ENCODE results near the gene OAS3. TPM values are rescaled to one million over a fixed set of nuclear protein-coding genes. Genes with fewer than 3 reads are reported as not detected.
A peak's percentile ranks its signal among the peaks of the same experiment; 100 is the strongest.

OAS3 gene
- total RNA-seq, 1 experiment from 2014 or later, result 29.5 TPM

DNA sequence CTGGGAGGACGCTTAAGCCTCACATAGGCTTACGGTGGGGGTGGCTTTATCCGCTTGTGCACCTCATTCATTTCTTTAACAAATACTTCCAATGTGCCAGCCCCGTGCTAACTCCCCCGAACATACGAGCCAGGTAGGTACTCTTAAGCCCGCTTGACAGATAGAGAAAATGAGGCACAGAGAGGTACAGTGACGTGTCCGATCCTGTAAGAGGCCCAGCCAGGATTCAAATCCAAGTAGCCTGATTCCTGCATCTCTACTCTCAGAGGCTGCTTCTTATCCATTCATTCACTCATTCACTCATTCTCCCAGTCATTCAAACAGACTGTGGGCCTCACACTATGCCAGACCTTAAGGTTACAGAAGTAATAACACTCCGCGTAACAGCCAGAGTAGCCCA, 477 bp downstream of the OAS3 start:
- ChIA-PET RAD21 (ENCODE audit: low non-redundant PET in 1 of 2, low total read pairs in 2 of 2, uncharacterized antibody in 2 of 2, unreplicated experiment in 2 of 2) (no interaction called here), POLR2A (no interaction called here), CTCF (interaction anchor here (0.9 to 1.5 kb wide), 2 partner anchors 38 to 55 kb away, joined by 4 read pairs; no protein-coding TSS in a partner anchor)
- TF ChIP-seq ELF1 (IDR thresholded peaks at IDR 0.05; ENCODE audit: borderline replicate concordance, low read depth) (no peak), FOSL1 (IDR thresholded peaks at IDR 0.05; ENCODE audit: low read depth) (no peak), TCF7L2 (IDR thresholded peaks at IDR 0.05; ENCODE audit: borderline replicate concordance, extremely low read depth, insufficient read depth, insufficient read length) (no peak)
- BruUV-seq (replicated peaks), result TSS peak; percentile 77
- Histone ChIP-seq H3K9me3 (ENCODE audit: control insufficient read depth in 1 of 2, insufficient read depth in 1 of 2, low read depth in 1 of 2, low read length in 2 of 2) (no peaks in the 10 kb centered on the region), H3K9ac (ENCODE audit: low read length) (peak overlapping the region; percentile 71), H3K27me3 (ENCODE audit: insufficient read depth, low read length) (no peaks in the 10 kb centered on the region), H3K4me3 (replicated peaks in 1 of 2; ENCODE audit: low read depth in 1 of 2, low read length in 2 of 2) (peak overlapping the region; percentile 67 to 68), H3K27ac (ENCODE audit: low read depth, low read length) (peak overlapping the region; percentile 68), H3K36me3 (ENCODE audit: control insufficient read depth in 1 of 2, insufficient read depth in 2 of 2, low read length in 2 of 2) (no peaks in the 10 kb centered on the region; a peak in 1 of 4 replicates), H3K79me2 (ENCODE audit: insufficient read depth, low read length) (no peaks in the 10 kb centered on the region; the same call in 1 of the 2 replicates), H3K9me2 (ENCODE audit: insufficient read depth) (no peaks in the 10 kb centered on the region), H3K4me1 (ENCODE audit: control insufficient read depth in 1 of 2, insufficient read depth in 2 of 2, low read length in 2 of 2) (peaks cover 5 to 22% of the 10 kb centered on the region in 2 experiments; a peak in 2 of 4 replicates), H4K20me1 (ENCODE audit: insufficient read depth) (no peaks in the 10 kb centered on the region), H3K4me2 (ENCODE audit: low read length) (peak overlapping the region; percentile 85), H2AFZ (ENCODE audit: low read depth, low read length, poor library complexity, severe bottlenecking) (peak overlapping the region; percentile 93)
- intact Hi-C loops (cut with micrococcal nuclease), result no loop called here
- ATAC-seq (peak; percentile 39; the same call in 1 of the 2 replicates), DNase-seq (ENCODE audit: low read depth, low spot score) (no peak)

DNA sequence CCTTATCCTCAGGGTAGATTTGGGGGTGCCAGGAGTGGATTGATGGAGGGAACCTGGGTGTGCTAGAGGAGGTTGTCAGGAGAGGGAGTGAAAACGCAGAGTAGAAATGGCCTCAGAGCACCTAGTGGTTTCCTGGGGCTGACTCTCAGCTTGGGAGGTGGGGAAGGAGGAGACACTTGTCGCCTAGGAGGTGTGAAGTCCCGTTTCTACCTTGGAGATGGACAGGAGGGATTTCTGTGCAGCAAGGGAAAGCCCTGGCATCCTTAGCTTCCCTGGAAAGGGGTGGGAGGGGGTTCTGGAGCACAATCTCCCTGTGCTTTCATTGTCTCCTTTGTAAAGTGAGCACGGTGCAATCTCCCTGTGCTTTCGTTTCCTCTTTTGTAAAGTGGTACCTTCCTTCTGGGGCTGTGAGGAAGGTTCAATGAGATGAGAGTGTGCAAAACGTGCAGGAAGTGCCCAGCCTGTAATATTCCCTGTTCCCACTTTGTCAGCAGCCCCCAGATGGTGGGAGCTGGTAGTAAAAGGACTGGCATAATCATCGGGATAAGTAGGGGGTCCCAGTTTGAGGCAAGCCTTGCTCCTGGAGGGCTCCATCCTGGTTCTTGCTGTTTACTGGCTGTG, 1.6 kb downstream of the OAS3 start:
- POLR2A ChIA-PET, result no interaction called here
- CTCF ChIA-PET, result no interaction called here

More for the DNA sequence above, 1.6 kb downstream of the OAS3 start:
- no TSS peak for BruUV-seq (replicated peaks)
- Histone ChIP-seq H3K27ac (ENCODE audit: low read depth, low read length) (no peak overlapping the region), H2AFZ (ENCODE audit: low read depth, low read length, poor library complexity, severe bottlenecking) (no peak overlapping the region), H3K4me2 (ENCODE audit: low read length) (peak overlapping the region; percentile 85), H4K20me1 (ENCODE audit: insufficient read depth) (no peaks in the 10 kb centered on the region), H3K9me3 (ENCODE audit: control insufficient read depth in 1 of 2, insufficient read depth in 1 of 2, low read depth in 1 of 2, low read length in 2 of 2) (no peaks in the 10 kb centered on the region), H3K79me2 (ENCODE audit: insufficient read depth, low read length) (no peaks in the 10 kb centered on the region; the same call in 1 of the 2 replicates), H3K9ac (ENCODE audit: low read length) (no peak overlapping the region), H3K4me1 (ENCODE audit: control insufficient read depth in 1 of 2, insufficient read depth in 2 of 2, low read length in 2 of 2) (peaks cover 5 to 22% of the 10 kb centered on the region in 2 experiments; a peak in 2 of 4 replicates), H3K27me3 (ENCODE audit: insufficient read depth, low read length) (no peaks in the 10 kb centered on the region), H3K9me2 (ENCODE audit: insufficient read depth) (no peaks in the 10 kb centered on the region), H3K4me3 (replicated peaks in 1 of 2; ENCODE audit: low read depth in 1 of 2, low read length in 2 of 2) (no peak overlapping the region), H3K36me3 (ENCODE audit: control insufficient read depth in 1 of 2, insufficient read depth in 2 of 2, low read length in 2 of 2) (peaks cover 0 to 2% of the 10 kb centered on the region in 2 experiments; a peak in 1 of 4 replicates)
- RAD21 ChIA-PET (ENCODE audit: low non-redundant PET in 1 of 2, low total read pairs in 2 of 2, uncharacterized antibody in 2 of 2, unreplicated experiment in 2 of 2), result no interaction called here
- intact Hi-C loops (cut with micrococcal nuclease), result no loop called here
- DNase-seq (ENCODE audit: low read depth, low spot score) (no peak), ATAC-seq (no peak)
- TF ChIP-seq, protein P1, sequence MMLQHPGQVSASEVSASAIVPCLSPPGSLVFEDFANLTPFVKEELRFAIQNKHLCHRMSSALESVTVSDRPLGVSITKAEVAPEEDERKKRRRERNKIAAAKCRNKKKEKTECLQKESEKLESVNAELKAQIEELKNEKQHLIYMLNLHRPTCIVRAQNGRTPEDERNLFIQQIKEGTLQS (IDR thresholded peaks at IDR 0.05), result no peak
- TF ChIP-seq, protein P2, sequence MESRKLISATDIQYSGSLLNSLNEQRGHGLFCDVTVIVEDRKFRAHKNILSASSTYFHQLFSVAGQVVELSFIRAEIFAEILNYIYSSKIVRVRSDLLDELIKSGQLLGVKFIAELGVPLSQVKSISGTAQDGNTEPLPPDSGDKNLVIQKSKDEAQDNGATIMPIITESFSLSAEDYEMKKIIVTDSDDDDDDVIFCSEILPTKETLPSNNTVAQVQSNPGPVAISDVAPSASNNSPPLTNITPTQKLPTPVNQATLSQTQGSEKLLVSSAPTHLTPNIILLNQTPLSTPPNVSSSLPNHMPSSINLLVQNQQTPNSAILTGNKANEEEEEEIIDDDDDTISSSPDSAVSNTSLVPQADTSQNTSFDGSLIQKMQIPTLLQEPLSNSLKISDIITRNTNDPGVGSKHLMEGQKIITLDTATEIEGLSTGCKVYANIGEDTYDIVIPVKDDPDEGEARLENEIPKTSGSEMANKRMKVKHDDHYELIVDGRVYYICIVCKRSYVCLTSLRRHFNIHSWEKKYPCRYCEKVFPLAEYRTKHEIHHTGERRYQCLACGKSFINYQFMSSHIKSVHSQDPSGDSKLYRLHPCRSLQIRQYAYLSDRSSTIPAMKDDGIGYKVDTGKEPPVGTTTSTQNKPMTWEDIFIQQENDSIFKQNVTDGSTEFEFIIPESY (IDR thresholded peaks at IDR 0.05; ENCODE audit: extremely low read depth, insufficient replicate concordance, low read length), result no peak
- TF ChIP-seq, protein P3, sequence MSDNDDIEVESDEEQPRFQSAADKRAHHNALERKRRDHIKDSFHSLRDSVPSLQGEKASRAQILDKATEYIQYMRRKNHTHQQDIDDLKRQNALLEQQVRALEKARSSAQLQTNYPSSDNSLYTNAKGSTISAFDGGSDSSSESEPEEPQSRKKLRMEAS (IDR thresholded peaks at IDR 0.05), result no peak
- TF ChIP-seq CEBPB (IDR thresholded peaks at IDR 0.05; ENCODE audit: low read depth), result no peak
- no peak for TF ChIP-seq TCF7L2 (IDR thresholded peaks at IDR 0.05; ENCODE audit: borderline replicate concordance, extremely low read depth, insufficient read depth, insufficient read length)
- TF ChIP-seq, protein P4, sequence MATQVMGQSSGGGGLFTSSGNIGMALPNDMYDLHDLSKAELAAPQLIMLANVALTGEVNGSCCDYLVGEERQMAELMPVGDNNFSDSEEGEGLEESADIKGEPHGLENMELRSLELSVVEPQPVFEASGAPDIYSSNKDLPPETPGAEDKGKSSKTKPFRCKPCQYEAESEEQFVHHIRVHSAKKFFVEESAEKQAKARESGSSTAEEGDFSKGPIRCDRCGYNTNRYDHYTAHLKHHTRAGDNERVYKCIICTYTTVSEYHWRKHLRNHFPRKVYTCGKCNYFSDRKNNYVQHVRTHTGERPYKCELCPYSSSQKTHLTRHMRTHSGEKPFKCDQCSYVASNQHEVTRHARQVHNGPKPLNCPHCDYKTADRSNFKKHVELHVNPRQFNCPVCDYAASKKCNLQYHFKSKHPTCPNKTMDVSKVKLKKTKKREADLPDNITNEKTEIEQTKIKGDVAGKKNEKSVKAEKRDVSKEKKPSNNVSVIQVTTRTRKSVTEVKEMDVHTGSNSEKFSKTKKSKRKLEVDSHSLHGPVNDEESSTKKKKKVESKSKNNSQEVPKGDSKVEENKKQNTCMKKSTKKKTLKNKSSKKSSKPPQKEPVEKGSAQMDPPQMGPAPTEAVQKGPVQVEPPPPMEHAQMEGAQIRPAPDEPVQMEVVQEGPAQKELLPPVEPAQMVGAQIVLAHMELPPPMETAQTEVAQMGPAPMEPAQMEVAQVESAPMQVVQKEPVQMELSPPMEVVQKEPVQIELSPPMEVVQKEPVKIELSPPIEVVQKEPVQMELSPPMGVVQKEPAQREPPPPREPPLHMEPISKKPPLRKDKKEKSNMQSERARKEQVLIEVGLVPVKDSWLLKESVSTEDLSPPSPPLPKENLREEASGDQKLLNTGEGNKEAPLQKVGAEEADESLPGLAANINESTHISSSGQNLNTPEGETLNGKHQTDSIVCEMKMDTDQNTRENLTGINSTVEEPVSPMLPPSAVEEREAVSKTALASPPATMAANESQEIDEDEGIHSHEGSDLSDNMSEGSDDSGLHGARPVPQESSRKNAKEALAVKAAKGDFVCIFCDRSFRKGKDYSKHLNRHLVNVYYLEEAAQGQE (IDR thresholded peaks at IDR 0.05; ENCODE audit: low read depth), result no peak
- TF ChIP-seq SP1 (IDR thresholded peaks at IDR 0.05; ENCODE audit: low read depth), result no peak
- no peak for TF ChIP-seq ELF1 (IDR thresholded peaks at IDR 0.05; ENCODE audit: borderline replicate concordance, low read depth)
- TF ChIP-seq EZH2phosphoT487 (IDR thresholded peaks at IDR 0.05; ENCODE audit: borderline replicate concordance), result no peak
